CD8-positive, alpha-beta memory T cell (primary cell): ENCODE measurements around the gene CHD9NB. TPM values are rescaled to one million over a fixed set of nuclear protein-coding genes. Genes with fewer than 3 reads are reported as not detected.
A peak's percentile ranks its signal among the peaks of the same experiment; 100 is the strongest.

Experiments
- CTCF ChIA-PET: fragments of 350-600 bp; sonication (Branson Sonifier 250); formaldehyde crosslinking; loops from one replicate; lab custom pipeline; 2021; ENCODE audit warnings: antibody characterized with exemption; lab: Charles Lee
- POLR2A ChIA-PET: fragments of 350-600 bp; sonication (Branson Sonifier 250); formaldehyde crosslinking; loops from one replicate; lab custom pipeline; 2021; ENCODE audit warnings: antibody characterized with exemption; lab: Charles Lee
- DNase-seq, 5 donors: peaks; one replicate each; pipeline versions ENCODE4 v3.0.0 to v3.0.0-alpha.2; 2020 to 2022; ENCODE audit warnings: mixed read lengths in 1 of 5
- H3K27ac ChIP-seq: one replicate; pipeline ENCODE4 v1.7.0; 2013; ENCODE audit warnings: low read depth, mild to moderate bottlenecking, low read length, moderate library complexity
- H3K27me3 ChIP-seq: 2 replicates; pipeline ENCODE4 v1.7.0; 2013; ENCODE audit warnings: low read length, mild to moderate bottlenecking; ENCODE audit not compliant: insufficient read depth, poor library complexity, severe bottlenecking
- H3K36me3 ChIP-seq: 2 replicates; pipeline ENCODE4 v1.7.0; 2013; ENCODE audit warnings: mild to moderate bottlenecking, low read length, moderate library complexity; ENCODE audit not compliant: insufficient read depth
- H3K4me1 ChIP-seq: 2 replicates; pipeline ENCODE4 v1.7.0; 2013; ENCODE audit warnings: mild to moderate bottlenecking, low read length, moderate library complexity; ENCODE audit not compliant: insufficient read depth
- H3K4me3 ChIP-seq: 2 replicates; pipeline ENCODE4 v1.7.0; 2013; ENCODE audit warnings: mild to moderate bottlenecking, low read length
- H3K9me3 ChIP-seq: 2 replicates; pipeline ENCODE4 v1.7.0; 2013; ENCODE audit warnings: mild to moderate bottlenecking, low read length
- H3K27ac Mint-ChIP-seq, 8 donors: one replicate each; pipeline ENCODE4 v1.8.0; 2020 to 2021; ENCODE audit warnings: mixed read lengths in 8 of 8, mild to moderate bottlenecking in 6 of 8, inconsistent platforms in 3 of 8, moderate library complexity in 3 of 8
- H3K27me3 Mint-ChIP-seq, 2 donors: one replicate each; pipeline ENCODE4 v1.8.0; 2020 to 2021; ENCODE audit warnings: mixed read lengths in 2 of 2, mild to moderate bottlenecking in 1 of 2, moderate library complexity in 1 of 2
- H3K36me3 Mint-ChIP-seq, 3 donors: one replicate each; pipeline ENCODE4 v1.8.0; 2020 to 2021; ENCODE audit warnings: mixed read lengths in 3 of 3, inconsistent platforms in 1 of 3, mild to moderate bottlenecking in 1 of 3
- H3K4me1 Mint-ChIP-seq, 3 donors: one replicate each; pipeline ENCODE4 v1.8.0; 2020 to 2021; ENCODE audit warnings: mixed read lengths in 3 of 3, inconsistent platforms in 1 of 3, mild to moderate bottlenecking in 1 of 3
- H3K4me3 Mint-ChIP-seq, 7 donors: one replicate each; pipeline ENCODE4 v1.8.0; 2020 to 2021; ENCODE audit warnings: mixed read lengths in 7 of 7, mild to moderate bottlenecking in 6 of 7, moderate library complexity in 4 of 7, inconsistent platforms in 2 of 7
- H3K9me3 Mint-ChIP-seq, 5 donors: one replicate each; pipeline ENCODE4 v1.8.0; 2020 to 2022; ENCODE audit warnings: mixed read lengths in 5 of 5, mild to moderate bottlenecking in 3 of 5, moderate library complexity in 2 of 5, inconsistent platforms in 1 of 5
- polyA plus RNA-seq: library from polyadenylated mRNA; unstranded; fragments of 300-500 nt; fragmentation: Illumina TruSeq; gene quantifications from one replicate; pipeline ENCODE4 v1.2.3, GENCODE V29; 2021
- total RNA-seq, 2 experiments: library from RNA; stranded (reverse); gene quantifications; one replicate each; pipeline ENCODE4 v1.2.3, GENCODE V29; 2021

CHD9NB gene
- total and polyA plus RNA-seq, 3 experiments from 2014 or later, result 0.79 to 1.0 TPM; not detected in 1

DNA sequence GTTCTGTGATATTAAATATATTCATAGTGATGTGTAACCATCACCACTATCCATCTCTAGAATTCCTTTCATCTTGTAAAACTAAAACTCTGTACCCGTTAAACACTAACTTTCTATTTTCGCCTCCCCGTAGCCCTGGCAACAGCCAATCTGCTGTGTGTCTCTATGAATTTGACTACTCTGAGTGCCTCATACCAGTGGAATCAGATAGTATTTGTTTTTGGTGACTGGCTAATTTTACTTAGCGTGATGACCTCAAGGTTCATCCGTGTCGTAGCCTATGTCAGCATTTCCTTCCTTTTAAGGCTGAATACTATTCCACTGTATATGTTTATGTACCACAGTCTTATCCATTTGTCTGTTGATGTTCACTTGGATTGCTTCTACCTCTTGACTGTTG is 20.3 kb upstream of the CHD9NB start:
- Mint-ChIP-seq H3K27me3 (no peaks in the 10 kb centered on the region), H3K4me3 (no peak overlapping the region), H3K27ac (peak overlapping the region in 1 of 8 donors; percentile 4), H3K9me3 (peaks cover 0 to 5% (median 0%) of the 10 kb centered on the region in 5 donors), H3K4me1 (peaks cover 39 to 52% (median 50%) of the 10 kb centered on the region in 3 donors), H3K36me3 (peaks cover 4 to 14% (median 8%) of the 10 kb centered on the region in 3 donors)
- no peaks in the 10 kb centered on the region for H3K9me3 ChIP-seq
- H3K27ac ChIP-seq, result no peak overlapping the region
- POLR2A ChIA-PET, result no interaction called here
- CTCF ChIA-PET, result no interaction called here
- H3K36me3 ChIP-seq, result no peaks in the 10 kb centered on the region
- H3K27me3 ChIP-seq, result no peaks in the 10 kb centered on the region
- peaks cover 18% of the 10 kb centered on the region for H3K4me1 ChIP-seq
- DNase-seq, result no peak
- no peak overlapping the region for H3K4me3 ChIP-seq

DNA sequence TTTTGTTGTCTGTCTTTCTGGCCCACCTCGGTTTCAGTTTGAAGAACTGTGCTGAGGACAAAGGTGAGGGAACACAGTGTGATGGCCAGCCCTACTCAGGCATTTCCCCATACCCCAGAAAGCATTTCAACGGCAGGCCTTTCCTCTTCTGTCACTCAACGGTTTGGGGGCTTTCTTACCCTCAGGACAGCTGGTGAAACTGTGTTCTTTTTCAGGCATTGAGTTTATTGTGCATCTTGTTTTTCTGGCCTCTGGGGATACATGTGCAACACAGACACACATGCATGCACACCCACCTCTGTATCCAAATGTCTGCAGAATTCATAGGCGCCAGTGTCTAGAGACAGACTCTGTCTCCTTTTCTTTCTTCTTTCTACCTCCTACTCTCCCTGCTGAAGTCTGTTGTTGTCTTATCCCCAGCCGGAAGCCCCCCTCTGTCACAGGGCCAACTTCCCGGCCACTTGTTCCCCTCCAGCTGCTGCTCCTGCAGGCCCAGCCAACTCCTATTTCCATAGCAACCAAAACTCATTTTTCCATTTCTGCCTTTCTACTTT is 19.1 kb upstream of the CHD9NB start:
- H3K36me3 Mint-ChIP-seq, result peaks cover 4 to 12% (median 8%) of the 10 kb centered on the region in 3 donors
- POLR2A ChIA-PET, result no interaction called here
- H3K9me3 ChIP-seq, result no peaks in the 10 kb centered on the region
- H3K36me3 ChIP-seq, result no peaks in the 10 kb centered on the region
- DNase-seq, result no peak
- H3K27me3 Mint-ChIP-seq, result no peaks in the 10 kb centered on the region
- peaks cover 0 to 5% (median 0%) of the 10 kb centered on the region in 5 donors for H3K9me3 Mint-ChIP-seq
- H3K4me3 Mint-ChIP-seq, result peak overlapping the region in 1 of 7 donors; percentile 75
- H3K27ac ChIP-seq, result no peak overlapping the region
- H3K4me3 ChIP-seq, result no peak overlapping the region
- H3K27me3 ChIP-seq, result no peaks in the 10 kb centered on the region
- CTCF ChIA-PET, result interaction anchor here (10.0 kb wide), 1 partner anchor 16 kb away, joined by 66 read pairs; the partner anchor contains the start of gene CHD9
- H3K27ac Mint-ChIP-seq, result peak overlapping the region in 3 of 8 donors; percentile 13 to 57 (median 24)
- H3K4me1 Mint-ChIP-seq, result peaks cover 49 to 62% (median 60%) of the 10 kb centered on the region in 3 donors
- peaks cover 24% of the 10 kb centered on the region for H3K4me1 ChIP-seq

DNA sequence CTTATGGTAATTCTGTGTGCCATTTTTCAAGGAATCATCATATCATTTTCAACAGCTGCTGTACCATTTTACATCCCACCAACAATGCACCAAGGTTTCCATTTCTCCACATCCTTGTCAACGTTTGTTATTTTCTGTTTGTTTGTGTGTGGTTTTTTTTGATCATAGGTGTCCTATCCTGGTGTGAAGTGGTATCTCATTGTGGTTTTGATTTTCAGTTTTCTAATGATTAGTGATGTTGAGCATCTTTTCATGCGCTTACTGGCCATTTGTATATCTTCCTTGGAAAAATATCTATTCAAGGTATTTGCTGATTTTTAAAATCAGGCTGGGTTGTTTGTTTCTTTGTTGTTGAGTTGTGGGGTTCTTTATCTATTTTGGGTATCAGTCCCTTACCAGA is 17.1 kb upstream of the CHD9NB start:
- DNase-seq, result no peak
- H3K36me3 Mint-ChIP-seq, result peaks cover 1 to 7% (median 6%) of the 10 kb centered on the region in 3 donors
- H3K27me3 Mint-ChIP-seq, result no peaks in the 10 kb centered on the region
- Histone ChIP-seq H3K4me1 (peaks cover 36% of the 10 kb centered on the region), H3K9me3 (no peaks in the 10 kb centered on the region), H3K36me3 (no peaks in the 10 kb centered on the region), H3K27me3 (no peaks in the 10 kb centered on the region), H3K4me3 (no peak overlapping the region), H3K27ac (no peak overlapping the region)
- peak overlapping the region in 6 of 7 donors; percentile 1 to 72 (median 52) for H3K4me3 Mint-ChIP-seq
- ChIA-PET POLR2A (no interaction called here), CTCF (interaction anchor here (1.1 to 10.0 kb wide), 2 partner anchors 9 to 14 kb away, joined by 3 to 66 read pairs; partner anchors contain the start of gene CHD9)
- H3K4me1 Mint-ChIP-seq, result peaks cover 66 to 80% (median 77%) of the 10 kb centered on the region in 3 donors
- H3K9me3 Mint-ChIP-seq, result peaks cover 0 to 5% (median 0%) of the 10 kb centered on the region in 5 donors
- H3K27ac Mint-ChIP-seq, result peak overlapping the region; percentile 35 to 94 (median 78)

DNA sequence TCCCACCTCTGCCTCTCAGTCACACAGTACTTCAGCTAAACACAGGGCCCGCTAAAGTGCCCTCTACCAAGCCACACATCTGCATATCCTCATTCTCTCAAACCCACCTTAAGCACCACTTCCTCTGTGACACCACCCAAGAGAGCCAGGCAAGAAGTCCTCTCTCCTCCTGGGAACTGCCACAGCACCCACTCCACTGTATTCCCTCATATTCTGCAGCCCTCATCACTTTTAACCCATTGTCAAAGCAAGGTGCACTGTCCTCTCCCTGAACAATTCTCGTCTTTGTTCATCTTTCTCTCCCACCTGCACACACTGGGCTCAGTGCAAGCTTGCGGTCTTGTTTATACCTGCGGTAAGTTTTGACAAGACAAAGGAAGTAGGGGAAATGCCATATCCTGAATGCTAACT is 15.7 kb upstream of the CHD9NB start:
- Histone ChIP-seq H3K9me3 (no peaks in the 10 kb centered on the region), H3K4me3 (peak overlapping the region; percentile 27), H3K27me3 (no peaks in the 10 kb centered on the region), H3K4me1 (peaks cover 42% of the 10 kb centered on the region), H3K36me3 (no peaks in the 10 kb centered on the region), H3K27ac (peak overlapping the region; percentile 26)
- Mint-ChIP-seq H3K9me3 (no peaks in the 10 kb centered on the region), H3K27ac (peak overlapping the region; percentile 12 to 99 (median 84)), H3K4me3 (peak overlapping the region; percentile 63 to 86 (median 83)), H3K27me3 (no peaks in the 10 kb centered on the region), H3K36me3 (peaks cover 1 to 6% (median 4%) of the 10 kb centered on the region in 3 donors), H3K4me1 (peaks cover 74 to 83% (median 83%) of the 10 kb centered on the region in 3 donors)
- DNase-seq, result peak in 3 of 5 donors; percentile 19 to 51 (median 33)
- ChIA-PET POLR2A (interaction anchor here (1.4 kb wide), 1 partner anchor 31 kb away, joined by 5 read pairs; no protein-coding TSS in a partner anchor), CTCF (interaction anchor here (1.2 to 10.0 kb wide), 4 partner anchors 13 to 97 kb away, joined by 3 to 66 read pairs (median 4); partner anchors contain the start of gene CHD9)

DNA sequence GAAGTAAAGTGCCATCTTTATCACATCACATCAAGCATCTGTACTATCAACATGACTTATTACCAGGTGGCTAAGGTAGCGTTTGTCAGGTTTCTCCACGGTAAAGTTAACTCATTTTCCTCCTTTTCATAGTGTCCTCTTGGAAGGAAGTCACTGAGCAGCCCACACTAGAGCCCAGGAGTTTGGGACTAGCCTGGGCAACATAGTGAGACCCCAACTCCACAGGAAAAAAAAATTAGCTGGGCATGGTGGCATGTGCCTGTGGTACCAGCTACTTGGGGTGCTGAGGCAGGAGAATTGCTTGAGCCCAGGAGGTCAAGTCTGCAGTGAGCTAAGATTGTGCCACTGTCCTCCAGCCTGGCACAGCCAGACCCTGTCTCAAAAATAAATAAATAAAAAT is 15.0 kb upstream of the CHD9NB start:
- DNase-seq, result no peak
- peak overlapping the region; percentile 32 to 86 (median 67) for H3K4me3 Mint-ChIP-seq
- H3K36me3 ChIP-seq, result no peaks in the 10 kb centered on the region
- peaks cover 0 to 2% (median 1%) of the 10 kb centered on the region in 3 donors for H3K36me3 Mint-ChIP-seq
- H3K4me1 ChIP-seq, result peaks cover 42% of the 10 kb centered on the region
- peaks cover 70 to 79% (median 78%) of the 10 kb centered on the region in 3 donors for H3K4me1 Mint-ChIP-seq
- no peaks in the 10 kb centered on the region for H3K9me3 Mint-ChIP-seq
- H3K4me3 ChIP-seq, result no peak overlapping the region
- CTCF ChIA-PET, result interaction anchor here (1.2 to 10.0 kb wide), 4 partner anchors 12 to 97 kb away, joined by 3 to 66 read pairs (median 4); partner anchors contain the start of gene CHD9
- peak overlapping the region; percentile 22 to 99 (median 76) for H3K27ac Mint-ChIP-seq
- no peaks in the 10 kb centered on the region for H3K9me3 ChIP-seq
- H3K27me3 Mint-ChIP-seq, result no peaks in the 10 kb centered on the region
- no peaks in the 10 kb centered on the region for H3K27me3 ChIP-seq
- no peak overlapping the region for H3K27ac ChIP-seq
- POLR2A ChIA-PET, result interaction anchor here (1.4 kb wide), 1 partner anchor 32 kb away, joined by 5 read pairs; no protein-coding TSS in a partner anchor

DNA sequence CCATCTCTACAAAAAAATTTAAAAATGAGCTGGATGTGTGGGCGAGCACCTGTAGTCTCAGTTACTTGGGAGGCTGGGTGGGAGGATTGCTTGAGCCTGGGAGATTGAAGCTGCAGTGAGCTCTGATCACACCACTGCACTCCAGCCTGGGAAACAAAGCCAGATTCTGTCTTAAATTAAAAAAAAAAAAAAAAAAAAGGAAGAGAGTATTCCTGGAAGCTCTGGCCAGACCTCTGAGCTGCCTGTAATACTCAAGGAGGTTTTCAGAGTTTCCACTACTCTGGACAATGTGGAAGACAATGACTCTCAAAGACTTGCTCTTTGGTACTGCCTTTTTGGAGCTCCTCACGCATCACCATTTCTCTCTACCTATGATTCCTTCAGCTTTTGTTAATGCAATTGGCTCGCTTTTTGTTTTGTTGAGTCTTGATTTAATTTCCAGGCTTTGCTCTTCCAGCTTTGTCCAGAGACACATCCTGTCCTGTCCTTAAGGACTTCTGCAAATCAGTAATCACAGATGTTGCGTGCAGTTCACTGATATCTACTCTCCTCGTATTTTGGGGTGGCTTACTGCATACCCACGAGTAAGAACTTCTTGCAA is 12.9 kb upstream of the CHD9NB start:
- peak overlapping the region; percentile 48 to 94 (median 68) for H3K27ac Mint-ChIP-seq
- peaks cover 50% of the 10 kb centered on the region for H3K4me1 ChIP-seq
- POLR2A ChIA-PET, result interaction anchor here (0.5 to 0.6 kb wide), 2 partner anchors 44 to 66 kb away, joined by 4 read pairs; no protein-coding TSS in a partner anchor

DNA sequence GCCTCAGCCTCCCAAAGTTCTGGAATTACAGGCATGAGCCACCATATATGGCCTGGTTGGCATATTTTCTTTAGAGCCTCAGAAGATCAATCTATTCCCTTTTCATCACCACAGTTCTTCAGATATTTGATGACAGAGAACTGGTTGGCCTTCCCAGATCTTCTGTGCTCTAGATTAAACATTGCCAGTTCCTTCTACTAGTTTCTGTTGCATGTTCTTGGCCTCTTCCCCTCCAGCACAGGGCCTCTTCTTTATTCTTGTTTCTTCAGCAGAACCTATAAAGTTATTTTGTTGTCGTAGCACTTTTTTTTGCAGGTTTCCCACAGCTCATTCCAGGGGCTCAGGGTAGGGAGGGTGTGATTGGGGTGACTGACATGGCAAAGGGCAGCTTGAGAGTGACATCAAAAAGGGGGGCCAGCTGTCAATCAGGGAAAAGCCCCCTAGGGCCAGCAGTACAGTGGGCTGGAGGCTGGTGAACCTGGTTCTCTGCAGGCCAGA is 11.4 kb upstream of the CHD9NB start:
- no peak overlapping the region for H3K27ac ChIP-seq
- H3K36me3 ChIP-seq, result no peaks in the 10 kb centered on the region
- DNase-seq, result no peak
- H3K4me3 Mint-ChIP-seq, result peak overlapping the region in 4 of 7 donors; percentile 2 to 35 (median 25)
- no peaks in the 10 kb centered on the region for H3K27me3 ChIP-seq
- H3K27ac Mint-ChIP-seq, result peak overlapping the region; percentile 36 to 94 (median 65)
- H3K4me1 ChIP-seq, result peaks cover 41% of the 10 kb centered on the region
- H3K27me3 Mint-ChIP-seq, result no peaks in the 10 kb centered on the region
- ChIA-PET CTCF (interaction anchor here (0.7 to 10.0 kb wide), 3 partner anchors 9 to 95 kb away, joined by 3 to 66 read pairs (median 4); partner anchors contain the start of gene CHD9), POLR2A (no interaction called here)
- no peaks in the 10 kb centered on the region for H3K9me3 ChIP-seq
- no peak overlapping the region for H3K4me3 ChIP-seq
- no peaks in the 10 kb centered on the region for H3K9me3 Mint-ChIP-seq
- H3K4me1 Mint-ChIP-seq, result peaks cover 57 to 66% (median 63%) of the 10 kb centered on the region in 3 donors
- H3K36me3 Mint-ChIP-seq, result no peaks in the 10 kb centered on the region

More for the DNA sequence above, 12.9 kb upstream of the CHD9NB start:
- no peaks in the 10 kb centered on the region for H3K36me3 ChIP-seq
- H3K27ac ChIP-seq, result no peak overlapping the region
- no peaks in the 10 kb centered on the region for H3K27me3 Mint-ChIP-seq
- CTCF ChIA-PET, result interaction anchor here (0.7 to 10.0 kb wide), 3 partner anchors 7 to 21 kb away, joined by 3 to 66 read pairs (median 3); partner anchors contain the start of gene CHD9
- no peaks in the 10 kb centered on the region for H3K9me3 Mint-ChIP-seq
- H3K27me3 ChIP-seq, result no peaks in the 10 kb centered on the region
- peak overlapping the region in 5 of 7 donors; percentile 18 to 60 (median 34) for H3K4me3 Mint-ChIP-seq
- no peaks in the 10 kb centered on the region for H3K9me3 ChIP-seq
- peaks cover 71 to 79% (median 76%) of the 10 kb centered on the region in 3 donors for H3K4me1 Mint-ChIP-seq
- no peak for DNase-seq
- H3K4me3 ChIP-seq, result no peak overlapping the region
- H3K36me3 Mint-ChIP-seq, result no peaks in the 10 kb centered on the region
